Left lung (tissue), 10 donors: ENCODE data around the gene NRIP2. TPM values are rescaled to one million over a fixed set of nuclear protein-coding genes. Genes with fewer than 3 reads are reported as not detected.

Experiments
- ATAC-seq: fragments of 200-7000 bp; cut with Tn5 transposase; one replicate; pipeline ENCODE4 v1.9.1; 2020; ENCODE audit warnings: moderate library complexity
- DNase-seq, 4 donors: peaks; one replicate each; pipeline ENCODE4 v3.0.0-alpha.2; 2013 to 2020
- H3K27ac ChIP-seq, 2 donors: fragments of 200-600 bp; sonication (generic) in 1 of 2; one replicate each; pipeline versions ENCODE4 v1.5.0 to v1.8.0; 2020 to 2021
- H3K27me3 ChIP-seq, 2 donors: fragments of 200-600 bp; sonication (generic) in 1 of 2; one replicate each; pipeline versions ENCODE4 v1.5.0 to v1.8.0; 2020 to 2021
- H3K36me3 ChIP-seq, 2 donors: fragments of 200-600 bp; sonication (generic) in 1 of 2; one replicate each; pipeline versions ENCODE4 v1.5.0 to v1.8.0; 2020 to 2021
- H3K4me1 ChIP-seq, 2 donors: fragments of 200-600 bp; one replicate each; pipeline ENCODE4 v1.8.0; 2021
- H3K4me3 ChIP-seq, 2 donors: fragments of 200-600 bp; sonication (generic) in 1 of 2; one replicate each; pipeline versions ENCODE4 v1.5.0 to v1.8.0; 2020 to 2021; ENCODE audit warnings: mild to moderate bottlenecking in 1 of 2
- H3K9me3 ChIP-seq, 2 donors: fragments of 200-600 bp; sonication (generic) in 1 of 2; one replicate each; pipeline versions ENCODE4 v1.5.0 to v1.8.0; 2020 to 2021
- intact Hi-C, 2 donors: fragments of 100-400 bp; cut with DNase I; formaldehyde crosslinking; loops; one replicate each; pipeline versions ENCODE4 v1.11.2 to v1.14.2; 2022
- polyA plus RNA-seq, 6 donors: library from polyadenylated mRNA; unstranded; fragments of 120-200 nt; gene quantifications; one replicate each; pipeline ENCODE4 v1.2.1, GENCODE V29; 2013; ENCODE audit not compliant: insufficient read length in 6 of 6
- total RNA-seq, 2 donors: library from RNA; stranded (reverse); fragmentation: NEBNext Ultra II Directional; extraction: Animal tissue kit (Norgen Biotek cat#: 25700); gene quantifications; one replicate each; pipeline ENCODE4 v1.2.1, GENCODE V29; 2021
- TF ChIP-seq, protein P1 (sequence below), 2 donors: fragments of 200-600 bp; sonication (generic) in 1 of 2; IDR thresholded peaks; one replicate each; pipeline versions ENCODE4 v1.5.0 to v1.8.0; 2021; ENCODE audit warnings: antibody characterized with exemption in 2 of 2
- donor health status: DM: no; HTN: yes; CAD: no.
- donor health status: DM: no; HTN: no; CAD: no.

NRIP2 gene
- total and polyA plus RNA-seq, 8 donors, result 0.79 to 8.1 (median 7.1) TPM

DNA sequence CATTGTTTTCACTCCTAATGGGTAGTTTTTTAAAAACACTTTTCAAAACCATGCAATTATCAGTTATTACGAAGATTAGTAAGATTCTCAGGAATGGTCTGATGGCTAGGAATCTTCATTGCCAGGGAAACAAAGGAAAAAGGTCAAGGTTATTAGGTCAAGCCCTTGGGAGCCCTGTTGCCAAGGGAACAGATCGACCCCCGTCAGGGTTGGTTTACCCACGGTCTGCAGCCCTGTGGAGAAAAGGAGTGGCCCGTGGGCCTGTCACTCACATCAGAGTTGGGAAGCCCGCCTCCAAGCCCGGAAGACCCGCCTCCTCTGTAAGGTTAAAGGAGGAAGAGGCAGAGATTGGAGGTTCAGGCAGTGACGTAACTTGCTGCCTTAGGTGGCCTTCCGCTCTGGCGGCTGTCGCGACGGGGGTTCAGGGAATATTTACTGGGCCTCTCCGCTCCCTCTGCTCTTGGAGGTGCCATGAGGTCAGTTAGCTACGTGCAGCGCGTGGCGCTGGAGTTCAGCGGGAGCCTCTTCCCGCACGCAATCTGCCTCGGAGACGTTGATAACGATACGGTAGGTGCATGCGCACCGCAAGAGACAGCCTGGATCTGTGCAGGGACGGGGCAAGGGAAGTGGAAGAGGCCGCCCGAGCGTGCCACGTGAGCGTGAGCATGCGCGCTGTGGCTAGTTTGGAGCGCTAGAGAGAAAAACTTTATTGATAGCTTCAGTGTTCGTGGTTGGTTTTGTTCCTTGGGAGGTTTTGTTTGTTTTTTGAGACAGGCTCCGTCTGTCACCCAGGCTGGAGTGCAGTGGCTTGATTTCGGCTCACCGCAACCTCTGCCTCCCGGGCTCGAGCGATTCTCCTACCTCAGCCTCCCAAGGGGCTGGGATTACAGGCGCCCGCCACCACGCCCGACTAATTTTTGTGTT lies 22.3 kb downstream of the NRIP2 start, which contains the start of gene ITFG2:
ITFG2 (plus strand) TSS at position 379 of the 924 bp plus-strand sequence; CDS start at position 472, 93 bp downstream.
- intact Hi-C loops, result no loop called here
- Histone ChIP-seq H3K27ac (peak within 1 kb of the TSS; percentile 93 to 97), H3K27me3 (no peaks in the 10 kb centered on the region), H3K36me3 (peaks cover 0 to 7% of the 10 kb centered on the region in 2 donors), H3K4me3 (peak within 1 kb of the TSS; percentile 47 to 78), H3K4me1 (peaks cover 8 to 26% of the 10 kb centered on the region in 2 donors), H3K9me3 (no peaks in the 10 kb centered on the region)
- TF ChIP-seq, protein P1, sequence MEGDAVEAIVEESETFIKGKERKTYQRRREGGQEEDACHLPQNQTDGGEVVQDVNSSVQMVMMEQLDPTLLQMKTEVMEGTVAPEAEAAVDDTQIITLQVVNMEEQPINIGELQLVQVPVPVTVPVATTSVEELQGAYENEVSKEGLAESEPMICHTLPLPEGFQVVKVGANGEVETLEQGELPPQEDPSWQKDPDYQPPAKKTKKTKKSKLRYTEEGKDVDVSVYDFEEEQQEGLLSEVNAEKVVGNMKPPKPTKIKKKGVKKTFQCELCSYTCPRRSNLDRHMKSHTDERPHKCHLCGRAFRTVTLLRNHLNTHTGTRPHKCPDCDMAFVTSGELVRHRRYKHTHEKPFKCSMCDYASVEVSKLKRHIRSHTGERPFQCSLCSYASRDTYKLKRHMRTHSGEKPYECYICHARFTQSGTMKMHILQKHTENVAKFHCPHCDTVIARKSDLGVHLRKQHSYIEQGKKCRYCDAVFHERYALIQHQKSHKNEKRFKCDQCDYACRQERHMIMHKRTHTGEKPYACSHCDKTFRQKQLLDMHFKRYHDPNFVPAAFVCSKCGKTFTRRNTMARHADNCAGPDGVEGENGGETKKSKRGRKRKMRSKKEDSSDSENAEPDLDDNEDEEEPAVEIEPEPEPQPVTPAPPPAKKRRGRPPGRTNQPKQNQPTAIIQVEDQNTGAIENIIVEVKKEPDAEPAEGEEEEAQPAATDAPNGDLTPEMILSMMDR (IDR thresholded peaks at IDR 0.05), result peak in 1 of 2 donors; percentile 6
- DNase-seq, result peak; percentile 97 to 100 (median 99)
- peak; percentile 98 for ATAC-seq

DNA sequence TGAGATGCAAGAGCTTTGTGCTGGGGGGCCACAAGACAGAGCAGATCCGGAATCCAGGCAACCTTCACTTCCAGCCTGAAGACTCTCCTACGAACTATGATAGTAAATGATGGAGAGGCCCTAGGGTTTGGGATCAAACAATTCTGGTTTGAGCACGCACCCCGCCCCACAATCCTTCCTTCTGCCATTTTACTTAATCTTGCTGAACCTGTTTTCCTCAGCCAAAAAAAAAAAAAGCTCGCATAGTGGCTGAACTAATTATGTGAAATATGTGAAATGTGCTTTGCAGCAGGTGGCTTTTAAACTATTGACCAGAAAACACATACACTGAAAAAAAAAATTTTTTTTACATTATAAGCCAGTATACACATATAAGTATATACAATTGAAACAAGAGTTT lies 23.0 kb downstream of the NRIP2 start:
- TF ChIP-seq, protein P1 (IDR thresholded peaks at IDR 0.05), result no peak
- intact Hi-C loops, result no loop called here
- Histone ChIP-seq H3K9me3 (no peaks in the 10 kb centered on the region), H3K4me1 (peaks cover 8 to 26% of the 10 kb centered on the region in 2 donors), H3K36me3 (peaks cover 0 to under 1% of the 10 kb centered on the region in 2 donors), H3K27me3 (no peaks in the 10 kb centered on the region), H3K27ac (peak overlapping the region; percentile 93 to 97), H3K4me3 (peak overlapping the region; percentile 47 to 78)
- ATAC-seq, result no peak
- DNase-seq, result no peak

DNA sequence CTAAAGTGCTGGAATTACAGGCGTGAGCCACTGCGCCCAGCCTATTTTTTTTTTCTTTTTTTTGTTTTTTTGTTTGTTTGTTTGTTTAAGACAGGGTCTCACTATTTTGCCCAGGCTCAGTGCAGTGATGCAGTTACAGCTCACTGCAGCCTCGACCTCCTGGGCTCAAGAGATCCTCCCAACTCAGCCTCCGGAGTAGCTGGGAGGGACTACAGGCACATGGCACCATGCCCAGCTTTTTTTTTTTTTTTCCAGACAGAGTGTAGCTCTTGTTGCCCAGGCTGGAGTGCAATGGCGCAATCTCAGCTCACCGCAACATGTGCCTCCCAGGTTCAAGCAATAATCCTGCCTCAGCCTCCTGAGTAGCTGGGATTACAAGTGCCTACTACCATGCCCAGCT lies 28.1 kb downstream of the NRIP2 start:
- TF ChIP-seq, protein P1 (IDR thresholded peaks at IDR 0.05), result no peak
- no peak for DNase-seq
- peaks cover 0 to 43% of the 10 kb centered on the region in 2 donors for H3K36me3 ChIP-seq
- H3K4me1 ChIP-seq, result peaks cover 0 to 4% of the 10 kb centered on the region in 2 donors
- H3K27me3 ChIP-seq, result no peaks in the 10 kb centered on the region
- no peaks in the 10 kb centered on the region for H3K9me3 ChIP-seq
- H3K4me3 ChIP-seq, result no peak overlapping the region
- intact Hi-C loops, result no loop called here
- H3K27ac ChIP-seq, result no peak overlapping the region
- ATAC-seq, result no peak

DNA sequence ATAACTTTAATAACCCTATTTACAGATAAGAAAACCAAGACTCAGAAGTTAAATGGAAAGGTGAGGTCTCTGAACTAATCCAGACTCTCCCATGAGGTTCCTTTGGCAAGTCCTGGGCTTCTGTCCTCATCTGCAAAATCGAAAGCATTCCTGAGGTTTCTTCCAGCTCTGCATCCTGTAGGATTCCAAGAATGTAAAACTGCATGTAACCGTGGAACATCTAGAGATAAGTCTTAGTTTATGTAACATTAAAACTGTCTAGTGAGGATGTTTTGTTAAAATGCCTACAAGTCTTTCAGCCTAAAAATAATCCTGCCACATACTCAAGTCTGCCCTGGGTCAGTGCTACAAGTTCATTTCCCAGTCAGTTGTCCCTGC lies 29.7 kb downstream of the NRIP2 start:
- Histone ChIP-seq H3K27ac (no peak overlapping the region), H3K27me3 (no peaks in the 10 kb centered on the region), H3K4me3 (no peak overlapping the region), H3K4me1 (no peaks in the 10 kb centered on the region), H3K9me3 (no peaks in the 10 kb centered on the region), H3K36me3 (peaks cover under 1 to 59% of the 10 kb centered on the region in 2 donors)
- no peak for ATAC-seq
- no peak for DNase-seq
- TF ChIP-seq, protein P1 (IDR thresholded peaks at IDR 0.05), result no peak
- intact Hi-C loops, result no loop called here

DNA sequence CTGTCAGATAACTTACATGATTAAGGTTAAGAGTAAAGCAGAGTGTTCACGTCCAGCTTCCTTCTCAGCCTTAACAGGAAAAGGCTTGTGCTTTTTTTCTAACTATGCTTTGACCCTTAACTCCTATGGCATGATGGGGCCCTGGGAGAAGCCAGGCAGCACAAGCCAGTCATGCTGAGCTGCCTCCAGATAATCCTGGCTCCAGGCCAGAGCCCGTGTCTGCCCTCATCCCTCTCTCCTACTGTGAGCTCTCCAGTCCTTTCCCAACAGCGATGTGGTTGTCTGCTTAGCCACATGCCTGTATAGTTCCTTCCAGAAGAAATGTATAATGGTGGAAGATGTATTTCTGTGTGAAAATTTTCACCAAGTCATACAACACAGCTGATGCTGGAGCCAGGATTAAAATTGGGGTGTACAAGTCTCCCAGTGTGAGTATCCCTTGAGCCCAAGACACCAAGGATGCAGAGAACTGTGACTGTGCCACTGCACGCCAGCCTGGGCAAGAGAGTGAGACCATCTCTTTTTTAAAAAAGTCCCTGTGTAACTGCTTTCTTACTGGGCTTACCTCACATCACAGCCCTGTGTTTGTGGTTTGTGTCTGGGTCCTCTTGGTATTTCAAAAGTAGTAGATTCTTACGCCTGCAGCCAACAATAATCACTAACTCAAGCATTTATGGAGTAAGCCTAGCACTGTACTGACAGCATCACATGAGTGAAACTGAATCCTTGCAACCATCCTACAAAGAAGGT lies 30.3 kb downstream of the NRIP2 start:
- intact Hi-C loops, result no loop called here
- no peaks in the 10 kb centered on the region for H3K4me1 ChIP-seq
- ATAC-seq (peak; percentile 27), DNase-seq (no peak)
- H3K4me3 ChIP-seq, result no peak overlapping the region
- no peak overlapping the region for H3K27ac ChIP-seq
- H3K27me3 ChIP-seq, result no peaks in the 10 kb centered on the region
- H3K9me3 ChIP-seq, result no peaks in the 10 kb centered on the region
- TF ChIP-seq, protein P1 (IDR thresholded peaks at IDR 0.05), result no peak
- peaks cover 5 to 65% of the 10 kb centered on the region in 2 donors for H3K36me3 ChIP-seq
